Hematopoietic multipotent progenitor cell treated with erythropoietin and hydrocortisone succinate and interleukin-3 and kit ligand, for 4 days (in vitro differentiated cells): ENCODE results near the gene ZMPSTE24.

Experiments used
- DNase-seq: peaks from one replicate; pipeline ENCODE4 v3.0.0-alpha.2; 2015

The ZMPSTE24 gene

DNA sequence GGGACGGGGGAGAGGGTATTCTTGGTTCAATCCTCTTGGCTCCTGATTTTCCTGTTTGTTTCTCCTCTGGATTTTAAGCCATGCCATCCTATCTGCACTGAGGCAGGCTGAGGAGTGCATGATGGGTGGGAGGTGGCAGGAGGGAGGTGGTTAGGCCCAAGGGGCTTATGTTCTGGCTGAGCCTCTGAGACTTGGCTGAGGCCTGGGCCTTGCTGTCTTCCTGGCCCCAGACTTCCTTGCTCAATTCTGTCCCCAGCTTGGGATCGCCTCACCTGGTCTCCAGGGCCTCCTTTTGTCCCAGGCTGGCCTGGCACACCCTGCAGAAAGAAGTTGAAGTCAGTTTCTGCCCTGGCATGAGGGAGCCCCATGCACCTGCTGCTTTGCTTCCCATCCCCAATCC, 47.8 kb downstream of the ZMPSTE24 start:
- DNase-seq: no peak

- no peak for DNase-seq
Measured at GRCh38 chr1:40306296-40306695, 48.3 kb downstream of the ZMPSTE24 start.

DNA sequence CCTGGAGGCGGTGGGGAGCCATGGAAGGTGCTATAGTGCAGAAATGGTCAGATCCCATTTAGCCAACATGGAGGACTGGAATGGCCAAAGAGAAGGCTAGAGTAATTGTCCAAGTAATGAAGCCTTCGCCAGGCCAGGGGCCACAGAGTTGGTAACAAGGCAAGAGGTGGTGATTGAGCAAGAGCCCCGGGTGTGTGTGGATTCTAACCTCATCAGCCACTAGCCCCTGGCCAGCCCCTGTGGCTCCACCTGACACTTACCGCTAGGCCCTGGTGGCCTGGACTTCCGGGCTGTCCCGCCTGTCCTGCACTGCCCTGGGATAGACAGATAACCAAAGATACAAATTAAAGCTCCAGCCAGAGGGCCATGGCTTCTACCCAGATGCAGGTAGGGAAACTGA, 49.1 kb downstream of the ZMPSTE24 start:
- DNase-seq: no peak

GRCh38 chr1:40308036-40308727, 50.1 kb downstream of the ZMPSTE24 start:
- no peak for DNase-seq

GRCh38 chr1:40309374-40310128, 51.5 kb downstream of the ZMPSTE24 start:
- no peak for DNase-seq

- no peak for DNase-seq
Measured at GRCh38 chr1:40310129-40310461, 52.1 kb downstream of the ZMPSTE24 start.

DNA sequence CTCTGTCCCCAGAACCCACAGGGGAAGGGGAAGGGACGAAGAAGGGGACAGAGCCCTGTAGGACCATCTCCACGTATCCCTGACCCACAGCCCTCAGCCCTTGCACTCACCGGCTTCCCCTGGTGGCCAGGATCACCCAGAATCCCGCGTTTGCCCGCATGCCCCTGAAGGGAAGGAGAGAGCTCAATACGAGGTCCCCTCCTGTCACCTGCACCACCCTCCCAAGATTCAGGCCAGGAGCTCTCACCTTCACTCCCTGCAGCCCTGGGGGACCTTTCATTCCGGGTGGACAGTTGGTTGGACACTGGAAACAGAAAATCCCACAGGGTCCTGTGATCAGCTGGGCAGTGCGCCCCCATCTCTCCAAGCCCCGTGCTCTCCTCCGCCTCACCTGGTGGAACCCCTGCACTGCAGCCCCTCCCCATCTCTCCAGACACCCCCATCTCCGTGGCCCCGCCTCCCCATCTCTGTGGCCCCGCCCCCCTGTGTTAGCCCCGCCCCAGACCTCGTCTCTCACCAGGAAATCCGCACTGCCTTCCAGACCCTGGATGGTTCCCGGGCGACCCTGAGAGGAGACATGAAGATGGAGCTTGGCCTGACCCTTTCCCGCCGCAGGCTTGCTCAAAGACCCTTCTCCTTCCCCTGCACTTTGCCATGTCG, 53.1 kb downstream of the ZMPSTE24 start:
- DNase-seq: peak; percentile 19

- DNase-seq: no peak
Measured at GRCh38 chr1:40311692-40312091, 53.7 kb downstream of the ZMPSTE24 start.

DNA sequence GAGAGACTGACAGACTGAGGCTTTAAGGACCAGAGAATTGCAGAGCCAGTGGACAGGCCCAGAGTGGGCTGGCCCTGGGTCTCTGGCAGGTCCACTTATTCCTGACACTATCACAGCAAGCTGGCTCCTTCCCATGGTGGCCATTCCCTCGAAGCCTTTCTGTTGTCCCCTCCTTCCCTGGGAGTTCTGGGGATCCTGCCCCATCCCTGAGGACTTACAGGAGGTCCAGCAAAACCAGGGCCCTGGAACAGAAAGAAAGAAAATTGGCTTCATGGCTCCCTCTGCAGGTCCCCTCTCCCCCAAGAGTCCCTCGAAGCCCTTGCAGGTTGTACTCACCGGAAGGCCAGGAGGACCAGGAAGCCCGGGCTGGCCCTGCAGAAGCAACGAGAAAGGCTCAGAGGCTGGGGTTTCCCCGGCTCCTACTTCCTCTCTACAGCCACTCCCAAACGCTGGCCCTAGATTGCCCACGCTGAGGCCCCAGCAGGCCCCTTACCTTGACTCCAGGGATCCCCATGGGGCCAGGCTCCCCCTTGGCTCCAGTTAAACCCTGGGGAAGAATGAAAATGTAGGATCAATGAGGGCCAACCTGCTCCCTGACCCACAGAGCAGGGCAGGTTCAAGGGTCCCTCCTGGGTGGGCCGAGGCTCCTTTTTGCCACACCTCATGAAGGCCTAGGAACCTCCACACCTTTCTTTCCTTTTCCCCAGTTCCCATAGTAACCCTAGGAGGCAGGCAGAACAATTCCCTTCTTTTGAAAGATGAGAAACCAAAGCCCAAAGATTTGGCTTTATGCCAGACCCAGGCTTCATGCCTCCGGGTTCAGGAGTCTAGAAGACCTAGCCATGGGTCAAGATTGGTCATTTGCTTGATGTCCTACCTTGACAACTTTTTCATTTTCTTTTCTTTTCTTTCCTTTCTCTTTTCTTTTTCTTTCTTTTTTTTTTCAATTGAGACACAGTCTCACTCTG, 54.5 kb downstream of the ZMPSTE24 start:
- peak; percentile 75 for DNase-seq

- DNase-seq: no peak
Measured at GRCh38 chr1:40313329-40313957, 55.4 kb downstream of the ZMPSTE24 start.

DNA sequence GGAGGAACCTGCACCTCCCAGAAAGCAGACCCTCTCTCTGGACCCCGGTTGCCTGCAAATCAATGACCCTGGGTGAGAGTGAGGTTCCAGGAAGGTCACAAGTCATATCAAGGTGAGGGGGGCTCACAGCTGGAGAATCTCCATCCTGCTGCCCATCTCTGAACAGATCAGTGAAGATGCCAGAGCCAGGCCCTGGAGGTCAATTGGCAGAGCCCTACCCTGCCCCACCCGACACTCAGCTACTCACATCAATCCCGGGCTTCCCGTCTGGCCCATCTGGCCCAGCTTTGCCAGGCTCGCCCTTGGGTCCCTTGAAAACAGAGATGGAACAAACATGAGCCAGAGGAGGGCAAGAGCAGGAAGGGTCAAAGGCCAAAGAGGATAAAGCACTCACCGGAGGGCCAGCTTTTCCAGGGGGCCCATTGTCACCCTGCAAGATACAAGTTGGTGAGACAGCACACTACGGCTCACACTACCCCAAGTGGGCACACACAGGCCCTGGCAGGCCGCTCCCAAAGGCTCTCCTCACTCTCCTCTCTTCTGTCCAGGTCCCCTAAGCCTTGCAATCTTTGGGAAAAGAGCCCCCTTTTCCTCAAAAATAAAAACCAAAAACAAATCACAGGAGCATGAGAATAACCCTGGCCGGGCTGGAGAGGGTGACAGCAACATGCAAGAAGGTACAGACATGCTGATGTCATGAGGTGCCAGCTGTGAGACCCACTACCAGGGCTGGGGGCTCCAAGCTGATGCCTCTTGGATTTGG, 56.1 kb downstream of the ZMPSTE24 start:
- DNase-seq: no peak

- DNase-seq: no peak
Measured at GRCh38 chr1:40314721-40315238, 56.7 kb downstream of the ZMPSTE24 start.

GRCh38 chr1:40315239-40315794, 57.3 kb downstream of the ZMPSTE24 start:
- peak; percentile 95 for DNase-seq

GRCh38 chr1:40315795-40316594, 58.0 kb downstream of the ZMPSTE24 start:
- DNase-seq: peak; percentile 33

DNA sequence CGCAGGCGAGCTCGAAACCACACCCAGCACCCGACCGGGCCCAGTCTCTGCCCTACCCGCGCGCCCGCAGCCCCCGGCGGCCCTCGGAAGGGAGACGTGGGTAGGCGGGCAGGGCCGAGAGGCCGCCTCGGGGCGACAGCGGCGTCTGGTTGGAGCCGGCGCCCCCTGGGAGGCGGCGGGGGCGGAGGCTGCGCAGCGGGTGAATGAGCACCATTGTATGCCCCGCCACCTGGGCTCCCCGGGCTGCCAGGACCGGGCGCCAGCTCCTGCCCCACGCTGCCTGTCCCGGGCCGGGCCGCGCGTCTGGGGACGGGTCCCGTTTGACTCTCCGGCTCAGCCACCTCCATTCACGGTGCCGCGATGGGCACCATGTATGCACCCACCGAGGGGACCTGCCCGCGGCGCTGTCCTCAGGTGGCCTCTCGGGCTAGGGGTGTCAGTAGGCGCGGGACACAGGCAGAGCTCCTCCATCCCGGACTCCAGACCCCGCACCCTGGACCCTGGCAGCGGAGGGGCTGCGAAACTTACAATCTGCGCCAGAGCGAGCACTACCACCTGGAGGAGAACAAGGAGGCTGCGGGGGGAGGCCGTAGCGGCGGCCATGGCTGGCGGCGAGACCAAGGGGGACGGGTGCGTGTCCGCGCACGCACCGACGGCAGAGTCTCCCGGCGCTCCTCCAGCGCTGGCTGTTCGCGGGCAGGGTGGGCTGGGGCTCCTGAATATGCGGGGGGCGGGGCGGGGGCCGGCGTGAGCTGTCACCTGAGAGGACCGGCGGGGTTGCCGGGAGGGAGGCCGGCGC, 58.8 kb downstream of the ZMPSTE24 start, which contains the start of gene COL9A2:
Gene COL9A2 (minus strand): TSS at position 692 of the 799 bp plus-strand sequence. CDS start 89 bp downstream, at position 603.
- peak; percentile 61 for DNase-seq

GRCh38 chr1:40317394-40318074, 59.5 kb downstream of the ZMPSTE24 start:
- no peak for DNase-seq

DNA sequence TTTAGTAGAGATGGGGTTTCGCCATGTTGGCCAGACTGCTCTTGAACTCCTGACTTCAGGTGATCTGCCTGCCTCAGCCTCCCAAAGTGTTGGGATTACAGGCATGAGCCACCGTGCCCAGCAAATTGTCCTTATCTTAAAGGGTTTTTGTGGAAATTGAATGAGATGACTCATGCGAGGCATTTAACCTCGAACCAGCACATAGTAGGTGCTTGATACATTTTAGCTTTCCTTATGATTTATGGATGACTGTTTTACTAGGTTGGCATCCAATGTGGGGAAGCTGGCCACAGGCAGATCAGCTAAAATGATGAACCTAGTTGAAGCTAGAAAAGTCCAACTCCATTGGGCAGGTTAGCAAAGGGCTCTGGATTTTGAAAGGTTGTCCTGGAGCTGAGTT, 60.4 kb downstream of the ZMPSTE24 start:
- no peak for DNase-seq

DNA sequence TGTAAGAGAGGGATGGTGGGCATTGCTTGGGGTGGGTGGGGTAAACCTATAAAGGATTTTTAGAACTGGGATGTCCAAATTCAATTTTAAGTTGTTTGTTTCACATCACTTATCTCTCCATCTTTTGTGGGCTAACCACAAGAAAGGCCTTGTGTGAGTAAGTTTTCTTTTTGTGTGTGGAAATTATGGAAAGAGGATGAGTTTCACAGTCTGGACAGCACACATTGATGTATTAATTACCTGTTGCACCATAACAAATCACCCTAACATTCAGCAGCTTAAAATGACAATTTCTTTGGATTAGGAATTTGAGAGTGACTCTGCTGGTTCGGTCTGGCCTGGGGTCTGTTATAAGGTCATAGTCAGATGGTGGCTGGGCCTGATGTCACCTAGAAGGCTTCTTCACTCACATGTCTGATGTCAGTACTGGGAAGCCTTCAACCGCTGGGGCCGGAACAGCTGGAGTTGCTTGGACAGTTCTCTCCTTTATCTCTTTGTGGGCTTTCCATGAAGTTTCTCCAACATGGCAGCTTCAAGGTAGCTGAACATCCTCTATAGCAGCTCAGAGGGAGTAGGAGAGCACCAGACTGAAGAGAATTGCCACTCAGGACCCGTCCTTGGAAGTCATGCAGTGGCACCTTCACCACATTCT, 61.1 kb downstream of the ZMPSTE24 start:
- DNase-seq: peak; percentile 48
